ENCODE data around the gene ZNF345.
A peak's percentile ranks its signal among the peaks of the same experiment; 100 is the strongest.

The ZNF345 gene

DNA sequence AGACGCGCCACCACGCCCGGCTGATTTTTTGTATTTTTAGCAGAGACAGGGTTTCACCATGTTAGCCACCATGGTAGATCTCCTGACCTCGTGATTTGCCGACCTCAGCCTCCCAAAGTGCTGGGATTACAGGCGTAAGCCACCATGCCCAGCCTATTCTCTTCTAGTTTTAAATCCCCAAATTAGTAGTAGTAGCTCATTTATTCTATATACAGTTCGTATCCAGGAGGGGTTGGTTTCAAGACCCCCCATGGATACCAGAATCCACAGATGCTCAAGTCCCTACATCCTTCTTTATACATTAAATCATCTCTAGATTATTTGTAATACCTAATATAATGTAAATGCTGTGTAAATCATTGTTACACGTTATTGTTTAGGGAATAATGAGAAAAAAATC is 67.4 kb downstream of the ZNF345 start:
- Histone ChIP-seq H2AFZ (ENCODE audit: low read depth, low read length) (no peak overlapping the region), H3K4me2 (ENCODE audit: insufficient read depth, low read length) (0 out of 2 replicates have a peak overlapping the region, but pooled peaks have one; percentile 83), H3K27ac (ENCODE audit: low read length) (no peak overlapping the region), H3K27me3 (ENCODE audit: insufficient read depth, low read length, poor library complexity) (no peaks in the 10 kb centered on the region), H3K4me3 (ENCODE audit: low read depth in 1 of 2, low read length in 2 of 2) (no peak overlapping the region), H3K4me1 (ENCODE audit: insufficient read depth, low read length) (peaks cover 34% of the 10 kb centered on the region), H4K20me1 (ENCODE audit: insufficient read depth, low read length) (no peaks in the 10 kb centered on the region), H3K36me3 (ENCODE audit: insufficient read depth, low read length) (peaks cover 51% of the 10 kb centered on the region), H3K9me3 (ENCODE audit: insufficient read depth, low read length, severe bottlenecking) (peaks cover 8% of the 10 kb centered on the region), H3K9ac (ENCODE audit: low read depth, low read length) (no peak overlapping the region), H3K79me2 (ENCODE audit: insufficient read depth, low read length) (peaks cover 51% of the 10 kb centered on the region)
- no peak for ATAC-seq (ENCODE audit: insufficient read depth, low read depth)
- TF ChIP-seq, protein P1, sequence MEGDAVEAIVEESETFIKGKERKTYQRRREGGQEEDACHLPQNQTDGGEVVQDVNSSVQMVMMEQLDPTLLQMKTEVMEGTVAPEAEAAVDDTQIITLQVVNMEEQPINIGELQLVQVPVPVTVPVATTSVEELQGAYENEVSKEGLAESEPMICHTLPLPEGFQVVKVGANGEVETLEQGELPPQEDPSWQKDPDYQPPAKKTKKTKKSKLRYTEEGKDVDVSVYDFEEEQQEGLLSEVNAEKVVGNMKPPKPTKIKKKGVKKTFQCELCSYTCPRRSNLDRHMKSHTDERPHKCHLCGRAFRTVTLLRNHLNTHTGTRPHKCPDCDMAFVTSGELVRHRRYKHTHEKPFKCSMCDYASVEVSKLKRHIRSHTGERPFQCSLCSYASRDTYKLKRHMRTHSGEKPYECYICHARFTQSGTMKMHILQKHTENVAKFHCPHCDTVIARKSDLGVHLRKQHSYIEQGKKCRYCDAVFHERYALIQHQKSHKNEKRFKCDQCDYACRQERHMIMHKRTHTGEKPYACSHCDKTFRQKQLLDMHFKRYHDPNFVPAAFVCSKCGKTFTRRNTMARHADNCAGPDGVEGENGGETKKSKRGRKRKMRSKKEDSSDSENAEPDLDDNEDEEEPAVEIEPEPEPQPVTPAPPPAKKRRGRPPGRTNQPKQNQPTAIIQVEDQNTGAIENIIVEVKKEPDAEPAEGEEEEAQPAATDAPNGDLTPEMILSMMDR (IDR thresholded peaks at IDR 0.05; ENCODE audit: borderline replicate concordance, extremely low read depth, low read length, poor library complexity, severe bottlenecking) = no peak
- no peak for TF ChIP-seq EZH2 (IDR thresholded peaks at IDR 0.05; ENCODE audit: borderline replicate concordance, low read depth, low read length, severe bottlenecking)
- no peak for DNase-seq
